ENCODE data around the gene RRAD.

DNA sequence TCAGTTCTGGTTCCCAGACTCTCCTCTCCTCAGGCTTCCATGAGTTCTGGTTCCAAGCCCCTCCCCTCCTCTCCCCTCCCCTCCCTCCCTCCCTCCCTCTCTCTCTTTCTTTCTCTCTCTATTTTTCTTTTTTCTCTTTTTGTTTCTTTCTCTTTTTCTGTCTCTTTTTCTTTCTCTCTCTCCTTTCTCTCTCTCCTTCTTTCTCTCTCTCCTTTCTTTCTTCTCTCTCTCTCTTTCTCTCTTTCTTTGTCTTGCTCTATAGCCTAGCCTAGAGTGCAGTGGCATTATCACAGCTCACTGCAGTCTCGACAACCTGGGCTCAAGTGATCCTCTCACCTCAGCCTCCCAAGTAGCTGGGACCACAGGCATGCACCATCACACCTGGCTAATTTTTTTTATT, 34.9 kb upstream of the RRAD start:
- TF ChIP-seq RAD21 (IDR thresholded peaks at IDR 0.05; ENCODE audit: low read length), result no peak
- TF ChIP-seq CTCF (conservative IDR thresholded peaks at IDR 0.05; ENCODE audit: low read depth, low read length), result no peak
- no peak for TF ChIP-seq MAZ (IDR thresholded peaks at IDR 0.05; ENCODE audit: borderline replicate concordance, low read depth, low read length)
- TF ChIP-seq NFE2L2 (IDR thresholded peaks at IDR 0.05; ENCODE audit: low read depth, low read length), result no peak
- TF ChIP-seq, protein P1, sequence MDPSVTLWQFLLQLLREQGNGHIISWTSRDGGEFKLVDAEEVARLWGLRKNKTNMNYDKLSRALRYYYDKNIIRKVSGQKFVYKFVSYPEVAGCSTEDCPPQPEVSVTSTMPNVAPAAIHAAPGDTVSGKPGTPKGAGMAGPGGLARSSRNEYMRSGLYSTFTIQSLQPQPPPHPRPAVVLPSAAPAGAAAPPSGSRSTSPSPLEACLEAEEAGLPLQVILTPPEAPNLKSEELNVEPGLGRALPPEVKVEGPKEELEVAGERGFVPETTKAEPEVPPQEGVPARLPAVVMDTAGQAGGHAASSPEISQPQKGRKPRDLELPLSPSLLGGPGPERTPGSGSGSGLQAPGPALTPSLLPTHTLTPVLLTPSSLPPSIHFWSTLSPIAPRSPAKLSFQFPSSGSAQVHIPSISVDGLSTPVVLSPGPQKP (IDR thresholded peaks at IDR 0.05; ENCODE audit: borderline replicate concordance, low read depth, low read length), result no peak
- no peak for TF ChIP-seq MAFK (IDR thresholded peaks at IDR 0.05; ENCODE audit: low read depth, low read length)
- no peak for TF ChIP-seq POLR2A (IDR thresholded peaks at IDR 0.05; ENCODE audit: low read depth, low read length)
- no peak for TF ChIP-seq CEBPB (IDR thresholded peaks at IDR 0.05; ENCODE audit: low read depth, low read length)
- TF ChIP-seq, protein P2, sequence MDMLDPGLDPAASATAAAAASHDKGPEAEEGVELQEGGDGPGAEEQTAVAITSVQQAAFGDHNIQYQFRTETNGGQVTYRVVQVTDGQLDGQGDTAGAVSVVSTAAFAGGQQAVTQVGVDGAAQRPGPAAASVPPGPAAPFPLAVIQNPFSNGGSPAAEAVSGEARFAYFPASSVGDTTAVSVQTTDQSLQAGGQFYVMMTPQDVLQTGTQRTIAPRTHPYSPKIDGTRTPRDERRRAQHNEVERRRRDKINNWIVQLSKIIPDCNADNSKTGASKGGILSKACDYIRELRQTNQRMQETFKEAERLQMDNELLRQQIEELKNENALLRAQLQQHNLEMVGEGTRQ (IDR thresholded peaks at IDR 0.05; ENCODE audit: low read depth, low read length), result no peak
- TF ChIP-seq SMC3 (IDR thresholded peaks at IDR 0.05; ENCODE audit: low read depth, low read length), result no peak
- TF ChIP-seq RCOR1 (IDR thresholded peaks at IDR 0.05; ENCODE audit: insufficient replicate concordance, low read length), result no peak
- TF ChIP-seq RFX5 (IDR thresholded peaks at IDR 0.05; ENCODE audit: low read depth, low read length), result no peak
- TF ChIP-seq MXI1 (IDR thresholded peaks at IDR 0.05; ENCODE audit: borderline replicate concordance, low read depth, low read length), result no peak
- no peak for TF ChIP-seq BHLHE40 (IDR thresholded peaks at IDR 0.05; ENCODE audit: low read depth, low read length)

Data from IMR-90 (cell line).